Measurements from ENCODE around the gene ZNF425. TPM values are rescaled to one million over a fixed set of nuclear protein-coding genes. Genes with fewer than 3 reads are reported as not detected.
A peak's percentile ranks its signal among the peaks of the same experiment; 100 is the strongest.

The ZNF425 gene
- total and polyA plus RNA-seq, 9 of the 15 experiments (the other 6 are each of a cell fraction or from before 2014, with no cell fraction given), result 0.03 to 0.89 (median 0.54) TPM

- TF ChIP-seq SRF (CRISPR knock-in tag; IDR thresholded peaks at IDR 0.05) (no peak; a peak in 1 of 4 replicates), TFAP4 (CRISPR knock-in tag; IDR thresholded peaks at IDR 0.05; ENCODE audit: borderline replicate concordance) (peak; percentile 76), ZBTB7A (IDR thresholded peaks at IDR 0.05; ENCODE audit: borderline replicate concordance, control insufficient read depth, low read depth, low read length) (peak; percentile 47; the same call in 1 of the 2 replicates), TSC22D4 (tag; IDR thresholded peaks at IDR 0.05) (no peak), ZNF354B (CRISPR knock-in tag; IDR thresholded peaks at IDR 0.05) (no peak), CBX2 (IDR thresholded peaks at IDR 0.05; ENCODE audit: insufficient read depth, low read length, poor library complexity, severe bottlenecking) (no peak), STAT5A (IDR thresholded peaks at IDR 0.05; ENCODE audit: borderline replicate concordance, low read length) (no peak), CBFA2T2 (conservative IDR thresholded peaks at IDR 0.05) (no peak), ZNF282 (CRISPR knock-in tag; IDR thresholded peaks at IDR 0.05) (no peak), CHD1 (IDR thresholded peaks at IDR 0.05; ENCODE audit: low read length) (peak; percentile 88), MYC (IDR thresholded peaks at IDR 0.05; ENCODE audit: low read depth, low read length) (peak; percentile 10; the same call in 1 of the 2 replicates), MYC (CRISPR knock-in tag; IDR thresholded peaks at IDR 0.05; ENCODE audit: borderline replicate concordance, low read depth) (no peak), EP300 (IDR thresholded peaks at IDR 0.05; ENCODE audit: low read length) (no peak), ZNF511 (CRISPR knock-in tag; IDR thresholded peaks at IDR 0.05) (0 out of 2 replicates have a peak, but pooled peaks have one; percentile 22), HMGN3 (IDR thresholded peaks at IDR 0.05; ENCODE audit: borderline replicate concordance, extremely low read depth, insufficient read length, low read depth, low read length) (peak; percentile 26), E2F5 (CRISPR knock-in tag; IDR thresholded peaks at IDR 0.05) (no peak), BCOR (IDR thresholded peaks at IDR 0.05) (peak; percentile 40; the same call in 1 of the 2 replicates), ETV6 (IDR thresholded peaks at IDR 0.05; ENCODE audit: borderline replicate concordance in 1 of 2, low read depth in 2 of 2, low read length in 1 of 2) (0 out of 4 replicates have a peak, but pooled peaks of 1 of the 2 experiments have one; percentile 25), ETV6 (CRISPR knock-in tag; IDR thresholded peaks at IDR 0.05; ENCODE audit: borderline replicate concordance) (no peak), POLR2H (tag; IDR thresholded peaks at IDR 0.05; ENCODE audit: low read depth) (no peak), POLR3A (IDR thresholded peaks at IDR 0.05; ENCODE audit: borderline replicate concordance, extremely low read depth, insufficient read depth, insufficient read length) (no peak), SIRT6 (IDR thresholded peaks at IDR 0.05; ENCODE audit: low read depth, low read length) (no peak), ZNF696 (CRISPR knock-in tag; conservative IDR thresholded peaks at IDR 0.05) (no peak), ZNF12 (CRISPR knock-in tag; IDR thresholded peaks at IDR 0.05) (0 out of 2 replicates have a peak, but pooled peaks have one; percentile 15), ZNF3 (CRISPR knock-in tag; IDR thresholded peaks at IDR 0.05) (no peak), ZNF134 (CRISPR knock-in tag; conservative IDR thresholded peaks at IDR 0.05) (no peak), KDM1A (IDR thresholded peaks at IDR 0.05) (no peak; a peak in 1 of 4 replicates)
Measured at GRCh38 chr7:149147752-149148653, 21.9 kb upstream of the ZNF425 start (continued).

Measured in K562 (cell line).